Medulla oblongata (tissue), 1 donor: ENCODE results near the gene ZNF618.
"Not testable (repeated sequence)": the region's sequence is repeated elsewhere in the genome, so short reads cannot be mapped to it uniquely, and the experiment has no call there.

ENCODE experiments used
- DNase-seq: peaks from one replicate; pipeline ENCODE4 v3.0.0-alpha.2; 2015; ENCODE audit errors: extremely low spot score

Gene ZNF618

GRCh38 chr9:114037961-114038723, 162.0 kb downstream of the ZNF618 start:
- no peak for DNase-seq

- DNase-seq, result no peak
Measured at GRCh38 chr9:114038724-114039313, 162.7 kb downstream of the ZNF618 start.

- no peak for DNase-seq
Measured at GRCh38 chr9:114039484-114039883, 163.4 kb downstream of the ZNF618 start.

DNA sequence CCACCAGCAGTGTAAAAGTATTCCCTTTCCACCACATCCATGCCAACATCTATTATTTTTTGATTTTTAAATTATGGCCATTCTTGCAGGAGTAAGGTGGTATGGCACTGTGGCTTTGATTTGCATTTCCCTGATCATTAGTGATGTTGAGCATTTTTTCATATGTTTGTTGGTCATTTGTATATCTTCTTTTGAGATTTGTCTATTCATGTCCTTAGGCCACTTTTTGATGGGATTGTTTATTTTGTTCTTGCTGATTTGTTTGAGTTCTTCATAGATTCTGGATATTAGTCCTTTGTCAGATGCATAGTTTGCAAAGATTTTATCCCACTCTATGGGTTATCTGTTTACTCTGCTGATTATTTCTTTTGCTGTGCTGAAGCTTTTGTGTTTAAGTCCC, 167.6 kb downstream of the ZNF618 start:
- not testable (repeated sequence) for DNase-seq

GRCh38 chr9:114046237-114046755, 170.2 kb downstream of the ZNF618 start:
- no peak for DNase-seq

GRCh38 chr9:114046875-114047274, 170.8 kb downstream of the ZNF618 start:
- no peak for DNase-seq

- DNase-seq, result no peak
Measured at GRCh38 chr9:114047717-114048116, 171.6 kb downstream of the ZNF618 start.

DNA sequence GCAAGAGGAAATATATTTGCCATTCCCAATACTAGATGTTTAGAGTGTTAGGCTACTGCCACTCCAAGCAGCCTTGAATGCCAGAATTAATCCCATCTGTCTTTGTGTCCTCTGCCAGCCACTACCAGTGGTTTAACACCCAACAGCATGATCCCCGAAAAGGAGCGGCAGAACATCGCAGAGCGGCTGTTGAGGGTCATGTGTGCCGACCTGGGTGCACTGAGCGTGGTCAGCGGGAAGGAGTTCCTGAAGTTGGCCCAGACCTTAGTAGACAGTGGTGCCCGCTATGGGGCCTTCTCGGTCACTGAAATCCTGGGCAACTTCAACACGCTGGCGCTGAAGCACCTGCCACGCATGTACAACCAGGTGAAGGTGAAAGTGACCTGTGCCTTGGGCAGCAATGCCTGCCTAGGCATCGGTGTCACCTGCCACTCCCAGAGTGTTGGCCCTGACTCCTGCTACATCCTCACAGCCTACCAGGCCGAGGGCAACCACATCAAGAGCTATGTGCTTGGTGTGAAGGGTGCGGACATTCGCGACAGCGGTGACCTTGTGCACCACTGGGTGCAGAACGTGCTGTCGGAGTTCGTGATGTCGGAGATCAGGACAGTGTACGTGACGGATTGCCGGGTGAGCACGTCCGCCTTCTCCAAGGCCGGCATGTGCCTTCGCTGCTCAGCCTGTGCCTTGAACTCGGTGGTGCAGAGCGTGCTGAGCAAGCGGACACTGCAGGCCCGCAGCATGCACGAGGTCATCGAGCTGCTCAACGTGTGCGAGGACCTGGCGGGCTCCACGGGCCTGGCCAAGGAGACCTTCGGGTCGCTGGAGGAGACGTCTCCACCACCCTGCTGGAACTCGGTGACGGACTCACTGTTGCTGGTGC, 172.7 kb downstream of the ZNF618 start:
- no peak for DNase-seq

GRCh38 chr9:114049441-114050225, 173.5 kb downstream of the ZNF618 start:
- no peak for DNase-seq

- no peak for DNase-seq
Measured at GRCh38 chr9:114050226-114050568, 174.1 kb downstream of the ZNF618 start.

GRCh38 chr9:114050646-114051045, 174.5 kb downstream of the ZNF618 start:
- no peak for DNase-seq

GRCh38 chr9:114051281-114051680, 175.2 kb downstream of the ZNF618 start:
- DNase-seq, result no peak

DNA sequence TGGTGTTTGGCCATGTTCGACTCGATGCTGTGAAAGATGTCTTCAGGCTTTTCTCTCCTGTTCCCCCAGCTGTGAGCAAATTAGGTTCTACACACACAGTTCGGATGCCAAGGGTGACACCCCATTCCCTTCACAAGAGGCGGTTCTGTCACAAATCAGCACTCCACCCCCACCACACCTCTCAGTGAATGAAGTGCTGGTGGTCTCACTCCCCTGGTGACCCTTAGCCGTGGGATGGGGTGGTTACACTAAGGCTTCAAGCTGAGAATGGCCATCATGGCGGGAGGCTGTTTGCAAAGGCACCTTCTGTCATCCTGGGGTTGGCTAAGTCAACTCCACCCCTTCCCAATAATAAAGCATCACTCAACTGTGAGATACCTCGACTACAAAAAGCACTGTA, 175.6 kb downstream of the ZNF618 start:
- no peak for DNase-seq

DNA sequence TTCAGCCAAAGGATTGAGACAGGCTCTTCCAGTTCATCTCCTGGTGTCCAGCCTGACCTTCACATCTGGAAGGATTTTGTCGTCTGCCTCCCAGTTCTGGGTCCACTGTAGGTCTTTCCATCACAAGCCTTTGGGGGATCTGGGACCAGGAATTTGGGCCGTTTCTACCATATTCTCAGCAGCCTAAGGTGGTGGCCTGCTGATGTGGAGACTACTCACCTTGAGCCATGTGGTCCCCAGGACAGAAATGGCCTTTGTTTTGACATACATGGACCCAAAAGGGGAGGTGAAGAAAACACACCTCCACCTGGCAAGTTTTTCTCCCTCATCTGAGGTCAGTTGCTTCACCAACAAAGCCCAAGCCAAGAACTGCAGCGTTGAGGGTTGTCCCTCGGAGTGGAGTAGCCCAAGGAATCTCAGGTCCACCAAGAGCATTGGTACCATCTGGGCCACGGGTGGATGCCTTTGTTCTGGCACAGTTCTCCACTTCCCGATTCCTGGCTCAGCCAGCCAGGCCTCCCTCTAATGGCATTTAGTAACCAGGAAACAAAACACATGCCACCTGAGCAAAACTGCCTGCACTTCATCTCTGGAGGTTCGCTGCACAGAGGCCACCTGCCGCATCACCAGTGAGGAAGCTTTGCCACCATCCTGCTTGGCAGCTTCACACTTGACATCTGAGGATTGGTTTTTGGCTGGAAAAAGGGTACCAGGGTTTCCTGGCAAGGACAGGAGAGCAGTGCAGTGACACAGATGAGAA, 177.3 kb downstream of the ZNF618 start:
- DNase-seq, result no peak

- no peak for DNase-seq
Measured at GRCh38 chr9:114054191-114054690, 178.1 kb downstream of the ZNF618 start.

GRCh38 chr9:114055061-114055460, 179.0 kb downstream of the ZNF618 start:
- no peak for DNase-seq

GRCh38 chr9:114055894-114056293, 179.8 kb downstream of the ZNF618 start:
- DNase-seq, result no peak

DNA sequence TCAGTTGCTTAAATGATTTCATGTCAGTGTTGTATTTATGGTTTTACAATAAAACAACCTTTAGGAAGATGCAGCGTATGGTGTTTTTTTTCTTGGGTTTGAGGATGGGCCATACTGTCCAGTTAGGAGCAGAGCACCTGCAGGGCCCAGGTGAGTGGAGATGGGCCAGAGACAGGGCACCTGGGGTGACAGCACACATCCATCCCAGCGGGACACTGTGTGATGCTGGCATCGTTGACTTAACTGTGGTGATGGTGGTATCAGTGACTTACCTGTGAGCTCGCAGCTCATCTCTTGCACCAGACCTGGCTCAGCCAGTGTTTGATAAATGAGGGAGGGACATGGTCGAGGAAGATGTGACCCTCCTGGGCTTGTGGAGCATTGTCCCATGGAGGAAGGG, 180.4 kb downstream of the ZNF618 start:
- no peak for DNase-seq

- DNase-seq, result no peak
Measured at GRCh38 chr9:114057161-114057885, 181.2 kb downstream of the ZNF618 start.

DNA sequence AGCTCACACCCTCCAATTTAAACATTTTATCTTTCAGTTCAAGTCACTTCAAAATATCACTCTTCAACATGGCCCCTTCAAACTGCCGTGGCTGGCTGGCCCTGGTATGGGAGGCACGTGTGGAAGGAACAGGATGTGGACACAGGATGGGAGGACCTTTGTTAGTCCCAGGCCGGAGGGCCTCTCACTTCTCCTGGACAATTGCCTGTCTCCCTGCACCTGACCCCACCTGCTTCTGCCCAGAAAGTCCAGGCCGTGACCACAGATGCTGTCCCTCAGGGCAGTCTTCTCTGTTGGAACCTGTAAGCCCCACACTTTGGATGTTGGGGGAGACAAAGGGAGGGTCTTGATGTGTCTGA, 182.6 kb downstream of the ZNF618 start:
- no peak for DNase-seq
